Measurements from ENCODE around the gene ASB14.

Gene ASB14

DNA sequence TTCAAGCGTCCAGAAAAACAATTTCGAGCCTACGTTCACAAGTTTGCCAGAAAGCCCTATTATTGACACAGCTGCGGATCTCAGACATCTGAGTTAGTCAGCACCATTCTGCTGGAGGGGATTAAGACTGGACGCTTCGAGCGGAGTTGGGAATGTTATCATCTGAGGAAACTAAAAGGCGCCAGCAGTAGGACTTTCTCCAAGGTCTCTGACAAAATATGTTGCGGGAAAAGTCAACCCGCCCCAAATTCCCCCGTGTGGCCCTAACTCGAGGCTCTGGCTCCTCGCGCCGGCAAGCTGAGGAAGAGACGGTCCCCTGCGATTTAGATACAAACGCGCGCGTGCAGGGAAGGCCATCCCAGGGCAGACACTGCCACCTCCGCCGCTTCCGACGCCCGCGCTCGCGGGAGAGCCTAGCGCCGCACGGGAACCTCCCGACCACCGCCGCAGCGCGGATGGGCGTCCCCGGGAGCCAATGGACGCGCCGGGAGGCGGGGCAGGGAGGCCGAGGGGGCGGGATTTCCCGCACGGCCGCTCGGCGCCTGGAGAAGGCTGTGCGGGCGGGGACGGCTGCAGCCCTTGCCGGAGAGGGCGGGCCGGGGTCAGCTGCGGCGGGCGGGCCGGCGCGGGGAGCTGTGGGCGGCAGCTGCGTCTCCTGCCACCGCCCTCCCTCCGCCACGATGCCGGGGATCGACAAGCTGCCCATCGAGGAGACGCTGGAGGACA, 65.1 kb downstream of the ASB14 start, which contains the start of gene APPL1 (continued):
- TF ChIP-seq, protein P1, sequence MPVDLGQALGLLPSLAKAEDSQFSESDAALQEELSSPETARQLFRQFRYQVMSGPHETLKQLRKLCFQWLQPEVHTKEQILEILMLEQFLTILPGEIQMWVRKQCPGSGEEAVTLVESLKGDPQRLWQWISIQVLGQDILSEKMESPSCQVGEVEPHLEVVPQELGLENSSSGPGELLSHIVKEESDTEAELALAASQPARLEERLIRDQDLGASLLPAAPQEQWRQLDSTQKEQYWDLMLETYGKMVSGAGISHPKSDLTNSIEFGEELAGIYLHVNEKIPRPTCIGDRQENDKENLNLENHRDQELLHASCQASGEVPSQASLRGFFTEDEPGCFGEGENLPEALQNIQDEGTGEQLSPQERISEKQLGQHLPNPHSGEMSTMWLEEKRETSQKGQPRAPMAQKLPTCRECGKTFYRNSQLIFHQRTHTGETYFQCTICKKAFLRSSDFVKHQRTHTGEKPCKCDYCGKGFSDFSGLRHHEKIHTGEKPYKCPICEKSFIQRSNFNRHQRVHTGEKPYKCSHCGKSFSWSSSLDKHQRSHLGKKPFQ (tag by site-specific recombination; IDR thresholded peaks at IDR 0.05): no peak
- no peak for TF ChIP-seq ZNF785 (tag by site-specific recombination; IDR thresholded peaks at IDR 0.05)
- TF ChIP-seq, protein P2, sequence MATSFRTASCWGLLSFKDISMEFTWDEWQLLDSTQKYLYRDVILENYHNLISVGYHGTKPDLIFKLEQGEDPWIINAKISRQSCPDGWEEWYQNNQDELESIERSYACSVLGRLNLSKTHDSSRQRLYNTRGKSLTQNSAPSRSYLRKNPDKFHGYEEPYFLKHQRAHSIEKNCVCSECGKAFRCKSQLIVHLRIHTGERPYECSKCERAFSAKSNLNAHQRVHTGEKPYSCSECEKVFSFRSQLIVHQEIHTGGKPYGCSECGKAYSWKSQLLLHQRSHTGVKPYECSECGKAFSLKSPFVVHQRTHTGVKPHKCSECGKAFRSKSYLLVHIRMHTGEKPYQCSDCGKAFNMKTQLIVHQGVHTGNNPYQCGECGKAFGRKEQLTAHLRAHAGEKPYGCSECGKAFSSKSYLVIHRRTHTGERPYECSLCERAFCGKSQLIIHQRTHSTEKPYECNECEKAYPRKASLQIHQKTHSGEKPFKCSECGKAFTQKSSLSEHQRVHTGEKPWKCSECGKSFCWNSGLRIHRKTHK (tag by site-specific recombination; IDR thresholded peaks at IDR 0.05): no peak
- no peak for TF ChIP-seq ZNF473 (tag by site-specific recombination; IDR thresholded peaks at IDR 0.05)
- no peak for TF ChIP-seq ZNF239 (tag by site-specific recombination; IDR thresholded peaks at IDR 0.05)
- no peak for TF ChIP-seq ZNF549 (tag by site-specific recombination; IDR thresholded peaks at IDR 0.05)
- peak; percentile 31; the same call in 1 of the 2 replicates for TF ChIP-seq ZNF76 (tag by site-specific recombination; IDR thresholded peaks at IDR 0.05; ENCODE audit: borderline replicate concordance, low read depth)
- no peak for TF ChIP-seq GLI4 (tag by site-specific recombination; IDR thresholded peaks at IDR 0.05)
- TF ChIP-seq OSR2 (tag by site-specific recombination; IDR thresholded peaks at IDR 0.05): no peak
- TF ChIP-seq, protein P3, sequence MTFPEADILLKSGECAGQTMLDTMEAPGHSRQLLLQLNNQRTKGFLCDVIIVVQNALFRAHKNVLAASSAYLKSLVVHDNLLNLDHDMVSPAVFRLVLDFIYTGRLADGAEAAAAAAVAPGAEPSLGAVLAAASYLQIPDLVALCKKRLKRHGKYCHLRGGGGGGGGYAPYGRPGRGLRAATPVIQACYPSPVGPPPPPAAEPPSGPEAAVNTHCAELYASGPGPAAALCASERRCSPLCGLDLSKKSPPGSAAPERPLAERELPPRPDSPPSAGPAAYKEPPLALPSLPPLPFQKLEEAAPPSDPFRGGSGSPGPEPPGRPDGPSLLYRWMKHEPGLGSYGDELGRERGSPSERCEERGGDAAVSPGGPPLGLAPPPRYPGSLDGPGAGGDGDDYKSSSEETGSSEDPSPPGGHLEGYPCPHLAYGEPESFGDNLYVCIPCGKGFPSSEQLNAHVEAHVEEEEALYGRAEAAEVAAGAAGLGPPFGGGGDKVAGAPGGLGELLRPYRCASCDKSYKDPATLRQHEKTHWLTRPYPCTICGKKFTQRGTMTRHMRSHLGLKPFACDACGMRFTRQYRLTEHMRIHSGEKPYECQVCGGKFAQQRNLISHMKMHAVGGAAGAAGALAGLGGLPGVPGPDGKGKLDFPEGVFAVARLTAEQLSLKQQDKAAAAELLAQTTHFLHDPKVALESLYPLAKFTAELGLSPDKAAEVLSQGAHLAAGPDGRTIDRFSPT (tag by site-specific recombination; IDR thresholded peaks at IDR 0.05): peak; percentile 65; the same call in 1 of the 2 replicates
- no peak for TF ChIP-seq ZNF324 (tag by site-specific recombination; IDR thresholded peaks at IDR 0.05)
- TF ChIP-seq ZNF366 (tag by site-specific recombination; conservative IDR thresholded peaks at IDR 0.05): 0 out of 2 replicates have a peak, but pooled peaks have one; percentile 14
- no peak for TF ChIP-seq ZNF423 (tag by site-specific recombination; IDR thresholded peaks at IDR 0.05)
- no peak; the same call in 1 of the 2 replicates for TF ChIP-seq MZF1 (tag by site-specific recombination; IDR thresholded peaks at IDR 0.05; ENCODE audit: borderline replicate concordance)
- TF ChIP-seq ZNF174 (tag by site-specific recombination; IDR thresholded peaks at IDR 0.05): no peak
- no peak for TF ChIP-seq MYNN (tag by site-specific recombination; IDR thresholded peaks at IDR 0.05; ENCODE audit: borderline replicate concordance)
- no peak for TF ChIP-seq ZNF433 (tag by site-specific recombination; IDR thresholded peaks at IDR 0.05; ENCODE audit: low read depth)
- TF ChIP-seq ZNF335 (tag by site-specific recombination; conservative IDR thresholded peaks at IDR 0.05): peak; percentile 72
- 0 out of 2 replicates have a peak, but pooled peaks have one; percentile 41 for TF ChIP-seq ZNF629 (tag by site-specific recombination; IDR thresholded peaks at IDR 0.05)
- no peak for TF ChIP-seq ZNF175 (tag by site-specific recombination; IDR thresholded peaks at IDR 0.05)
- TF ChIP-seq ZSCAN30 (tag by site-specific recombination; IDR thresholded peaks at IDR 0.05): no peak
- no peak for TF ChIP-seq ZNF624 (tag by site-specific recombination; IDR thresholded peaks at IDR 0.05)
- TF ChIP-seq GLIS2 (tag by site-specific recombination; IDR thresholded peaks at IDR 0.05): peak; percentile 85
- TF ChIP-seq PRDM1 (tag by site-specific recombination; IDR thresholded peaks at IDR 0.05): 0 out of 2 replicates have a peak, but pooled peaks have one; percentile 29
- TF ChIP-seq ZNF514 (tag by site-specific recombination; IDR thresholded peaks at IDR 0.05): no peak
- peak; percentile 68 for TF ChIP-seq KLF1 (tag by site-specific recombination; IDR thresholded peaks at IDR 0.05)
- TF ChIP-seq IKZF3 (tag by site-specific recombination; IDR thresholded peaks at IDR 0.05): peak; percentile 50; the same call in 1 of the 2 replicates
- TF ChIP-seq, protein P4, sequence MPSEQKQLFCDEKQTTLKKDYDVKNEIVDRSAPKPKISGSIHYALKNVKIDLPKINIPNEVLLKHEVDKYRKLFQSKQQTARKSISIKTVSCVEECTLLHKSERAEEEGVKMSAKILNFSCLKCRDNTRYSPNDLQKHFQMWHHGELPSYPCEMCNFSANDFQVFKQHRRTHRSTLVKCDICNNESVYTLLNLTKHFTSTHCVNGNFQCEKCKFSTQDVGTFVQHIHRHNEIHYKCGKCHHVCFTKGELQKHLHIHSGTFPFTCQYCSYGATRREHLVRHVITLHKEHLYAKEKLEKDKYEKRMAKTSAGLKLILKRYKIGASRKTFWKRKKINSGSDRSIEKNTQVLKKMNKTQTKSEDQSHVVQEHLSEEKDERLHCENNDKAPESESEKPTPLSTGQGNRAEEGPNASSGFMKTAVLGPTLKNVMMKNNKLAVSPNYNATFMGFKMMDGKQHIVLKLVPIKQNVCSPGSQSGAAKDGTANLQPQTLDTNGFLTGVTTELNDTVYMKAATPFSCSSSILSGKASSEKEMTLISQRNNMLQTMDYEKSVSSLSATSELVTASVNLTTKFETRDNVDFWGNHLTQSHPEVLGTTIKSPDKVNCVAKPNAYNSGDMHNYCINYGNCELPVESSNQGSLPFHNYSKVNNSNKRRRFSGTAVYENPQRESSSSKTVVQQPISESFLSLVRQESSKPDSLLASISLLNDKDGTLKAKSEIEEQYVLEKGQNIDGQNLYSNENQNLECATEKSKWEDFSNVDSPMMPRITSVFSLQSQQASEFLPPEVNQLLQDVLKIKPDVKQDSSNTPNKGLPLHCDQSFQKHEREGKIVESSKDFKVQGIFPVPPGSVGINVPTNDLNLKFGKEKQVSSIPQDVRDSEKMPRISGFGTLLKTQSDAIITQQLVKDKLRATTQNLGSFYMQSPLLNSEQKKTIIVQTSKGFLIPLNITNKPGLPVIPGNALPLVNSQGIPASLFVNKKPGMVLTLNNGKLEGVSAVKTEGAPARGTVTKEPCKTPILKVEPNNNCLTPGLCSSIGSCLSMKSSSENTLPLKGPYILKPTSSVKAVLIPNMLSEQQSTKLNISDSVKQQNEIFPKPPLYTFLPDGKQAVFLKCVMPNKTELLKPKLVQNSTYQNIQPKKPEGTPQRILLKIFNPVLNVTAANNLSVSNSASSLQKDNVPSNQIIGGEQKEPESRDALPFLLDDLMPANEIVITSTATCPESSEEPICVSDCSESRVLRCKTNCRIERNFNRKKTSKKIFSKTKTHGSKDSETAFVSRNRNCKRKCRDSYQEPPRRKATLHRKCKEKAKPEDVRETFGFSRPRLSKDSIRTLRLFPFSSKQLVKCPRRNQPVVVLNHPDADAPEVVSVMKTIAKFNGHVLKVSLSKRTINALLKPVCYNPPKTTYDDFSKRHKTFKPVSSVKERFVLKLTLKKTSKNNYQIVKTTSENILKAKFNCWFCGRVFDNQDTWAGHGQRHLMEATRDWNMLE (tag by site-specific recombination; conservative IDR thresholded peaks at IDR 0.05; ENCODE audit: low read depth): no peak
- TF ChIP-seq ZNF311 (tag by site-specific recombination; IDR thresholded peaks at IDR 0.05; ENCODE audit: borderline replicate concordance): no peak
- no peak for TF ChIP-seq HOXD13 (CRISPR knock-in tag; IDR thresholded peaks at IDR 0.05; ENCODE audit: borderline replicate concordance)
- TF ChIP-seq ZNF114 (tag by site-specific recombination; IDR thresholded peaks at IDR 0.05): no peak

All from HEK293 (cell line).